Astrocyte of the cerebellum (primary cell): Measurements from ENCODE around the gene NUPR1.
"Not testable (repeated sequence)": the region's sequence is repeated elsewhere in the genome, so short reads cannot be mapped to it uniquely, and the experiment has no call there.

Experiments used
- DNase-seq: peaks from one replicate; pipeline ENCODE4 v3.0.0-alpha.2; 2011; ENCODE audit warnings: low read depth
- H3K4me3 ChIP-seq: 2 replicates; pipeline ENCODE4 v1.5.1; 2011; ENCODE audit warnings: mild to moderate bottlenecking, low read depth, low read length, moderate library complexity
- in situ Hi-C: cut with HindIII; loops from 2 replicates; pipeline ENCODE4 v1.10.0; 2017; ENCODE audit warnings: low sequenced_read_pairs
- TF ChIP-seq, protein P1 (sequence below): IDR thresholded peaks from 2 replicates; pipeline ENCODE4 v1.5.1; 2012; ENCODE audit warnings: low read length, low read depth, moderate library complexity, mild to moderate bottlenecking; ENCODE audit errors: missing control alignments

Gene NUPR1

DNA sequence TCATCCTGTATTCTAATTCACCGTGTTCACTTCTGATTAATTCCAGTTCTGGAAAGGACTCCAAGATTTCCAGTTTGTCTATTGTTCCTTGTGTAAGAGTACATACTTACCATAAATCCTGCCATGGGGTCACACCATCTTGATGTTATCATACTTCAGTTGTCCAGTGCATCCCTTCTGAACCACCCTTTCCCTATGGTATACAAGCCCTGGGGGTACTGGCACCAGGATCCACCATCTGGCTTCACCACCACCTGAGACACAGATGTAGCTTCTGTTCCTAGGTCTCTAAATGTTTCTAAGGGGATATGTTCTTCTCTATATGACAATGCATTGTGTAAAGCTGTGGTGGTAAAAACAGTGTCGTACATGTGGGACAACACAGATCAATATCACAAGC lies 36.2 kb upstream of the NUPR1 start:
- in situ Hi-C loops = no loop called here
- TF ChIP-seq, protein P1, sequence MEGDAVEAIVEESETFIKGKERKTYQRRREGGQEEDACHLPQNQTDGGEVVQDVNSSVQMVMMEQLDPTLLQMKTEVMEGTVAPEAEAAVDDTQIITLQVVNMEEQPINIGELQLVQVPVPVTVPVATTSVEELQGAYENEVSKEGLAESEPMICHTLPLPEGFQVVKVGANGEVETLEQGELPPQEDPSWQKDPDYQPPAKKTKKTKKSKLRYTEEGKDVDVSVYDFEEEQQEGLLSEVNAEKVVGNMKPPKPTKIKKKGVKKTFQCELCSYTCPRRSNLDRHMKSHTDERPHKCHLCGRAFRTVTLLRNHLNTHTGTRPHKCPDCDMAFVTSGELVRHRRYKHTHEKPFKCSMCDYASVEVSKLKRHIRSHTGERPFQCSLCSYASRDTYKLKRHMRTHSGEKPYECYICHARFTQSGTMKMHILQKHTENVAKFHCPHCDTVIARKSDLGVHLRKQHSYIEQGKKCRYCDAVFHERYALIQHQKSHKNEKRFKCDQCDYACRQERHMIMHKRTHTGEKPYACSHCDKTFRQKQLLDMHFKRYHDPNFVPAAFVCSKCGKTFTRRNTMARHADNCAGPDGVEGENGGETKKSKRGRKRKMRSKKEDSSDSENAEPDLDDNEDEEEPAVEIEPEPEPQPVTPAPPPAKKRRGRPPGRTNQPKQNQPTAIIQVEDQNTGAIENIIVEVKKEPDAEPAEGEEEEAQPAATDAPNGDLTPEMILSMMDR = no peak

DNA sequence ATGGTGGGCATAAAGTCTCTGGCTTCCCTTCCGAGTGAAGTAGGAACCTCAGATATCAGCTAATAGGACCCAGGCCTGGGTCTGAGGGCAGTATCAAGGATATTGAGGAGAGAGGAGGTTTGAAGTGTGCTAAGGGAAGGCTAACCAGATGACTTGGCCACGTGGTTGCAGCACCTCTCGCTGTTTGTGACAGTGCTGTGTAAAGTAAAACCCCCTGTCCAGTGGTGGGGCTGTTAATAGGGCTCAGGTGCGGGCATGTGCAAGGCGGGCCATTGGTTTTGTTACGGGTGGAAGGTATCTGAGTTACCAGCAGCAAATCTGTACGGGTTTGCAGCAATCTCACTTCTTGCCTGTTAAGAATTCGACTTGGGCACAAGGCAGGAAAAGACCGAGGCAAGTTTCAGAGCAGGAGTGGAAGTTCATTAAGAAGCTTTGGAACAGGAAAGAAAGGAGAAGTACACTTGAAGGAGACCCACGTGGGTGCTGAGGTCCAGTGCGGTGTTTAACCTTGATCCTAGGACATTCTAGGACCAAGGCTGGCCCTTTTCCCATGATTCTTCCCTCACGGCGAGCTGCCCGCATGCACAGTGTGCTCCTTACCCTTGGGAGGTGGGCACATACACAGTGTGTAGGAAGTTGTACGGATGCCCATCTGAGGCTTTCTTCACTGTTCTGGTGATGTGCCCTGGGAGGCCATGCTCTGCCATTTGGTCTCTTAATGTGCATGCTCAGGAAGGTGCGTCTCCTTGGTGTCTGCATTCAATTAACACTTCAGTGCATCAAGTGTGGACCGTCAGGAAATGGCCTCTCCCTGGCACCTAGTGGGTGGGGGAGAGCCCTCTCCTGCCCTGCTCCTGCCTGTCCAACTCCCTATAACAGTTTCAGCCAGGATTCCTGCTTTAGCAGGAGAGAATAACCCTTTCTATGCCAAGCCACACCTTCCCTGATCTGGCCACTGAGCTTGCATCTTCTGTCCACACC lies 35.3 kb upstream of the NUPR1 start:
- no peak for DNase-seq
- TF ChIP-seq, protein P1 = no peak
- in situ Hi-C loops = no loop called here
- H3K4me3 ChIP-seq = no peak overlapping the region

More for the DNA sequence above, 36.2 kb upstream of the NUPR1 start:
- no peak for DNase-seq
- no peak overlapping the region for H3K4me3 ChIP-seq

DNA sequence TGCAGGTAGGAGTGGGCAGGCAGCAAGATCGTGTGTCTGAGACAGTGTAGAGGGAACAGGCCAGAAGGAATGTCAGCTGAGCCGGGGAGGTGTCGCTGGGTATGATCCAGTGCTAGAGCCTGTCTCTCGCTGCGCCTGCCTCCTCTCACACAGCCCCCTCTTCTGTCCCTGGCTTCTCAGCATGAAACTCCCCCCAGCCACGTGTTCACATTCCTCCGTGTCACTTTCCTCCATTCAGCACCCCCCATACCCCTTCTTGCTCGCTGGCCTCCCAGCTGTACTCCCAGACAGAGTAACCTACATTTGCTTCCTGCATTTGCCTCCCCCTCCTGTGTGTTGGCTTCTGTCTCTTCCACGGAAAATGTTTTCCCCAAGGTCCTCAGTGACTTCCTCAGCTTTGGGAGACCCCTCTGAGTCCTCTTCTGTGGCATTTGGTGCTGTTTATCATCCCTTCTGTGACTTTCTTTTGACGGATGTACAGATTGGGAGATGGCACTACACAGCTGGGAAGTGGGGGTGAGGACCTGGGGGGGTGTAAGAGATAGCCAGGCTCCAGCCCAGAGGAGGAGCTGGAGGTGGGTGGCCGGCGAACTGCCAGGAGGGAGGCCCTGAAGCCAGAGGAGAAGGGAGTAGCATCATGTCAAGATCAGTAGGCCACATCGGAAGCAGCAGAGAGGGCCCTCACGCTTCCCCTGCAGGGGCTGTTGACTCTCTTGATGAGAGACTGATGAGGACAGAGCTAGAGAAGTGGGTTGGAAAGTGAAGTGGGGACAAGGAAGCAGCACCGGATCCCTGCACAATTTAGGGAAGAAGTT lies 34.1 kb upstream of the NUPR1 start:
- DNase-seq = no peak
- H3K4me3 ChIP-seq = no peak overlapping the region
- in situ Hi-C loops = no loop called here
- TF ChIP-seq, protein P1 = no peak

DNA sequence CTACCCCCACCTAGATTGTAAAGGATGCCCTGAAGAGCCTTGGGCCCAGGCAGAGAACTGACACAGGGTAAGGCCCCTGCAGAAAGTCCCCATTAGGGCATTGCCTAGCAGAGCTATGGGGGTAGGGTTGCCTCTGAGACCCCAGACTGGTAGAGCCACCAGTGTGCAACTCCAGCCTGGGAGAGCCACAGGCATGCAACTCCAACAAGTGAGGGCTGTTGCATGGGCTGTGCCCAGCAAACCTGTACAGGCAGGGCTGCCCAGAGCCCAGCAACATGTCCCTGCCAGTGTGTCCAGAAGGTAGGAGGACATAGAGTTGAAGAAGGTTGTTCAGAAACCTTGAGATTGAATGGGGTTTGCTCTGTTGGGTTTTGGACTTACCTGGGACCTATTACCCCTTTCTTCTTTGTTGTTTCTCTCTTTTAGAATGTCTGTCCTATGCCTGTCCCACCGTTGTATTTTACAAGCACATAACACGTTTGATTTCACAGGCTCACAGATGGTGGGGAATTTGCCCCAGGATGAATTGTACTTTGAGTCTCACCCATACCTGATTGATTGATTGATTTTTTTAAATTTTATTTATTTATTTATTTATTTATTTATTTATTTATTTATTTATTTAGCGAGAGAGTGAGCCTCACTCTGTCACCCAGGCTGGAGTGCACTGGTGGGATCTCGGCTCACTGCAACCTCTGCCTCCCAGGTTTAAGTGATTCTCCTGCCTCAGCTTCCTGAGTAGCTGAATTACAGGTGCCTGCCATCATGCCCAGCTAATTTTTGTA lies 31.4 kb upstream of the NUPR1 start:
- H3K4me3 ChIP-seq = no peak overlapping the region
- in situ Hi-C loops = no loop called here
- TF ChIP-seq, protein P1 = no peak
- DNase-seq = no peak

DNA sequence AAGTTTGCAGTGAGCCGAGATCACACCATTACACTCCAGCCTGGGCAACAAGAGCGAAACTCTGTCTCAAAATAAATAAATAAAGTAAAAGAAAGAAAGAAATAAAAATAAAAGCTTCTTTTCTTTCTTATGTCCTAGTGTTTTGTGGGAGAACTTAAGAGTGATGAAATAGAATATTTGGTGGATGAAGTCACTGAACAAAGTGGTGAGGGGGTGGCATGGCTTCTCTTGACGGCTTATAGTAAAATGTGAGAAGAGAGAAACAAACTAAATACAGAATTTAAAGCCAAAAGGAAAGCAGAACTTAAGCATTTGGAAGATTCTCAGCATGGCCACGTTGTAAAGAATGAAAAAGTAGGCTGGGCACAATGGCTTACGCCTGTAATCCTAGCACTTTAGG lies 30.2 kb upstream of the NUPR1 start:
- H3K4me3 ChIP-seq = no peak overlapping the region
- in situ Hi-C loops = no loop called here
- TF ChIP-seq, protein P1 = no peak
- DNase-seq = no peak

DNA sequence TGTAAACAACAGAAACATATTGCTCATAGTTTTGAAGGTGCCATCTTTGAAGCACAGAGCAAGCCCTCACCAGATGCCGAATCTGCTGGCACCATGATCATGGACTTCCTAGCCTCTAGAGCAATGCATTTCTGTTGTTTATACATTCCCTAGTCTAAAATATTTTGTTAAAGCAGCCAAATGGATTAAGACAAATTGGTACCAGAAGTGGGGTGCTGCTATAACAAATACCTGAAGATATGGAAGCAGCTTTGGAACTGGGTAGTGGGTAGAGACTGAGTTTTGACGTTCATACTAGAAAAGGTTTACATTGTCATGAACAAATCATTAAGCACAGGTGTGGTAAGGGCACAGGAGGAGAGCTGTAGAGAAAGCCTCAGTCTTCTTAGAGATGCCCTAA lies 28.5 kb upstream of the NUPR1 start:
- no peak for DNase-seq
- TF ChIP-seq, protein P1 = no peak
- in situ Hi-C loops = no loop called here
- no peak overlapping the region for H3K4me3 ChIP-seq

DNA sequence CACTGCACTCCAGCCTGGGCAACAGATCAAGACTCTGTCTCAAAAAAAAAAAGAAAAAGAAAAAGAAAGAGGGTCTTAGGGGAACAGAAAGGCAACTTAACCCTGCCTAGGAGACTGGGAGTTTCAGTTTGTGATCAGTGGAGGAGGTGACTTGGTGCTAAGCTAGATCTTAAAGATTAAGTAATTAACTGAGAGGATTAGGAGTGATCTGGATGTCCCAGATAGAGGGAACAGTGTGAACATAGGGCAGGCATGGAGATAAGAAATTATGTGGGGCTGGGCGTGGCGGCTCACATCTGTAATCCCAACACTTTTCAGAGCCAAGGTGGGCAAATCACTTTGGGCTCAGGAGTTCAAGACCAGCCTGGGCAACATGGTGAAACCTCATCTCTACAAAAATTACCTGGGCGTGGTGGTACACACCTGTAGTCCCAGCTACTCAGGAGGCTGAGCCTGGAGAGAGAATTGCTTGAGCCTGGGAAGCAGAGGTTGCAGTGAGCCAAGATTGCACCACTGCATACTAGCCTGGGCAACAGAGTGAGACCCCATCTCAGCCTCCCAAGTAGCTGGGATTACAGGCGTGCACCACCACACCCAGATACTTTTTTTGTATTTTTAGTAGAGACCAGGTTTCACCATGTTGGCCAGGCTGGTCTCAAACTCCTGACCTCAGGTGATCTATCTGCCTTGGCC lies 27.6 kb upstream of the NUPR1 start:
- in situ Hi-C loops, DNase-seq, H3K4me3 ChIP-seq: not testable (repeated sequence)
